Stomach (tissue), 4 donors: ENCODE data around the gene R3HDM1.

Source experiments
- EP300 ChIP-seq: sonication (generic); formaldehyde crosslinking; IDR thresholded peaks from one replicate; pipeline ENCODE4 v1.6.1; 2017; ENCODE audit warnings: antibody characterized with exemption
- POLR2A ChIP-seq, 4 donors: fragments of 450-650 bp; IDR thresholded peaks; one replicate each; pipeline ENCODE4 v1.6.1; 2016; ENCODE audit warnings: antibody characterized with exemption in 4 of 4, control low read depth in 2 of 4, mild to moderate bottlenecking in 1 of 4, moderate library complexity in 1 of 4
- POLR2AphosphoS5 ChIP-seq, 3 donors: sonication (generic); formaldehyde crosslinking; IDR thresholded peaks; one replicate each; pipeline ENCODE4 v1.6.1; 2016; ENCODE audit warnings: antibody characterized with exemption in 3 of 3
- TF ChIP-seq, protein P1 (sequence below), 7 experiments: fragments of 450-650 bp in 4 of 7; fragments of 200-600 bp in 3 of 7; sonication (generic) in 3 of 7; IDR thresholded peaks; one replicate each; pipeline ENCODE4 v1.5.1; 2016 to 2019; ENCODE audit warnings: antibody characterized with exemption in 7 of 7, control low read depth in 2 of 7, mild to moderate bottlenecking in 1 of 7

- TF ChIP-seq, protein P1, sequence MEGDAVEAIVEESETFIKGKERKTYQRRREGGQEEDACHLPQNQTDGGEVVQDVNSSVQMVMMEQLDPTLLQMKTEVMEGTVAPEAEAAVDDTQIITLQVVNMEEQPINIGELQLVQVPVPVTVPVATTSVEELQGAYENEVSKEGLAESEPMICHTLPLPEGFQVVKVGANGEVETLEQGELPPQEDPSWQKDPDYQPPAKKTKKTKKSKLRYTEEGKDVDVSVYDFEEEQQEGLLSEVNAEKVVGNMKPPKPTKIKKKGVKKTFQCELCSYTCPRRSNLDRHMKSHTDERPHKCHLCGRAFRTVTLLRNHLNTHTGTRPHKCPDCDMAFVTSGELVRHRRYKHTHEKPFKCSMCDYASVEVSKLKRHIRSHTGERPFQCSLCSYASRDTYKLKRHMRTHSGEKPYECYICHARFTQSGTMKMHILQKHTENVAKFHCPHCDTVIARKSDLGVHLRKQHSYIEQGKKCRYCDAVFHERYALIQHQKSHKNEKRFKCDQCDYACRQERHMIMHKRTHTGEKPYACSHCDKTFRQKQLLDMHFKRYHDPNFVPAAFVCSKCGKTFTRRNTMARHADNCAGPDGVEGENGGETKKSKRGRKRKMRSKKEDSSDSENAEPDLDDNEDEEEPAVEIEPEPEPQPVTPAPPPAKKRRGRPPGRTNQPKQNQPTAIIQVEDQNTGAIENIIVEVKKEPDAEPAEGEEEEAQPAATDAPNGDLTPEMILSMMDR (IDR thresholded peaks at IDR 0.05) = no peak
- TF ChIP-seq POLR2A (IDR thresholded peaks at IDR 0.05) = no peak
- no peak for TF ChIP-seq POLR2AphosphoS5 (IDR thresholded peaks at IDR 0.05)
- TF ChIP-seq EP300 = no peak
Measured at GRCh38 chr2:135635212-135635835, 104.0 kb downstream of the R3HDM1 start.
